CD4-positive, alpha-beta memory T cell (primary cell): ENCODE data around the gene FKBP3. TPM values are rescaled to one million over a fixed set of nuclear protein-coding genes. Genes with fewer than 3 reads are reported as not detected.
A peak's percentile ranks its signal among the peaks of the same experiment; 100 is the strongest.

Experiments used
- CTCF ChIA-PET: fragments of 350-600 bp; sonication (Branson Sonifier 250); formaldehyde crosslinking; loops from one replicate; lab custom pipeline; 2021; ENCODE audit warnings: inconsistent platforms; ENCODE audit not compliant: partially characterized antibody; lab: Charles Lee
- POLR2A ChIA-PET: fragments of 350-600 bp; sonication (Branson Sonifier 250); formaldehyde crosslinking; loops from one replicate; lab custom pipeline; 2021; ENCODE audit not compliant: partially characterized antibody; lab: Charles Lee
- DNase-seq, 5 donors: peaks; one replicate each; pipeline versions ENCODE4 v3.0.0 to v3.0.0-alpha.2; 2020 to 2022; ENCODE audit warnings: mixed read lengths in 1 of 5
- H3K27ac ChIP-seq: one replicate; pipeline ENCODE4 v1.7.0; 2013; ENCODE audit warnings: low read depth, low read length
- H3K27me3 ChIP-seq: 2 replicates; pipeline ENCODE4 v1.7.0; 2013; ENCODE audit warnings: mild to moderate bottlenecking, low read length, moderate library complexity; ENCODE audit not compliant: insufficient read depth
- H3K36me3 ChIP-seq: 2 replicates; pipeline ENCODE4 v1.7.0; 2013; ENCODE audit warnings: mild to moderate bottlenecking, low read length, moderate library complexity; ENCODE audit not compliant: insufficient read depth
- H3K4me1 ChIP-seq: 2 replicates; pipeline ENCODE4 v1.7.0; 2013; ENCODE audit warnings: mild to moderate bottlenecking, low read length, moderate library complexity; ENCODE audit not compliant: insufficient read depth
- H3K4me3 ChIP-seq, 2 donors: one replicate each; pipeline ENCODE4 v1.7.0; 2013; ENCODE audit warnings: low read length in 2 of 2, mild to moderate bottlenecking in 1 of 2
- H3K9me3 ChIP-seq, 2 donors: one replicate each; pipeline ENCODE4 v1.7.0; 2013; ENCODE audit warnings: low read length in 2 of 2, control low read depth in 1 of 2; ENCODE audit not compliant: control insufficient read depth in 1 of 2
- H3K27ac Mint-ChIP-seq, 7 donors: one replicate each; pipeline ENCODE4 v1.8.0; 2020 to 2021; ENCODE audit warnings: mixed read lengths in 7 of 7, mild to moderate bottlenecking in 6 of 7, inconsistent platforms in 3 of 7, moderate library complexity in 3 of 7
- H3K27me3 Mint-ChIP-seq, 2 donors: one replicate each; pipeline ENCODE4 v1.8.0; 2020 to 2021; ENCODE audit warnings: mixed read lengths in 2 of 2
- H3K36me3 Mint-ChIP-seq, 2 donors: one replicate each; pipeline ENCODE4 v1.8.0; 2020 to 2021; ENCODE audit warnings: mixed read lengths in 2 of 2, inconsistent platforms in 1 of 2, mild to moderate bottlenecking in 1 of 2
- H3K4me1 Mint-ChIP-seq, 4 donors: one replicate each; pipeline ENCODE4 v1.8.0; 2020 to 2021; ENCODE audit warnings: mixed read lengths in 4 of 4, mild to moderate bottlenecking in 1 of 4
- H3K4me3 Mint-ChIP-seq, 8 donors: one replicate each; pipeline ENCODE4 v1.8.0; 2020 to 2021; ENCODE audit warnings: mixed read lengths in 8 of 8, mild to moderate bottlenecking in 7 of 8, moderate library complexity in 6 of 8, inconsistent platforms in 3 of 8
- H3K9me3 Mint-ChIP-seq, 8 donors: one replicate each; pipeline ENCODE4 v1.8.0; 2020 to 2021; ENCODE audit warnings: mixed read lengths in 8 of 8, mild to moderate bottlenecking in 5 of 8, inconsistent platforms in 3 of 8, moderate library complexity in 1 of 8
- intact Hi-C: fragments of 100-400 bp; cut with micrococcal nuclease; formaldehyde crosslinking; loops from one replicate; pipeline ENCODE4 v1.15.1; 2023
- polyA plus RNA-seq, 2 donors: library from polyadenylated mRNA; unstranded; fragments of 300-500 nt; fragmentation: Illumina TruSeq; gene quantifications; one replicate each; pipeline ENCODE4 v1.2.3, GENCODE V29; 2021
- total RNA-seq, 2 experiments: library from RNA; stranded (reverse); gene quantifications; one replicate each; pipeline ENCODE4 v1.2.3, GENCODE V29; 2021

The FKBP3 gene
- total and polyA plus RNA-seq, 4 experiments from 2014 or later = 57.0 to 101 (median 63.3) TPM

DNA sequence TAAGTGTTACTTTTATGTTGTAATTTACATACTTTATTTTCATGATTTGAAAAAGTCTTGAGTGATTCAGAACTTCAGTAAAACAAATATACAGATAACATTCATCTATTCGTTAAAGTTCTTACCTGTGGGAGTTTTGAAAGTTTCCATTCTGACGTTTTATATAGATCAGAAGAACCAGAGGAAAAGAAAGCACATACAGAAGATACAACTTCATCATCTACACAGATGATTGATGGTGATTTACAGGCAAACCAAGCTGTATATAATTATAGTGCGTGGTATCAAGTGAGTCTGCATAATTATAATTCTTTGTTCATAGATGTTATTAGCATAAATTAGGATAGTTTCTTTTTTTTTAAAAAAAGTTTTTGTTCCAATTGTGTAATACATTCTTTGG, 20.0 kb downstream of the FKBP3 start:
- Histone ChIP-seq H3K4me3 (no peak overlapping the region), H3K4me1 (peaks cover 5% of the 10 kb centered on the region), H3K36me3 (peaks cover 56% of the 10 kb centered on the region), H3K27me3 (no peaks in the 10 kb centered on the region), H3K9me3 (no peaks in the 10 kb centered on the region), H3K27ac (no peak overlapping the region)
- ChIA-PET CTCF (interaction anchor here (0.5 to 0.6 kb wide), 2 partner anchors 65 to 155 kb away, joined by 3 read pairs; no protein-coding TSS in a partner anchor), POLR2A (interaction anchor here (0.6 to 1.7 kb wide), 3 partner anchors 19 to 138 kb away, joined by 3 to 4 read pairs (median 4); partner anchors contain the start of genes FKBP3 and MIS18BP1)
- intact Hi-C loops = no loop called here
- Mint-ChIP-seq H3K27ac (peak overlapping the region in 3 of 7 donors; percentile 16 to 68 (median 64)), H3K9me3 (no peaks in the 10 kb centered on the region), H3K27me3 (no peaks in the 10 kb centered on the region), H3K4me3 (no peak overlapping the region), H3K4me1 (peaks cover 6 to 11% (median 7%) of the 10 kb centered on the region in 4 donors), H3K36me3 (peaks cover 15 to 70% of the 10 kb centered on the region in 2 donors)
- DNase-seq = no peak

- no peak overlapping the region for H3K27ac ChIP-seq
- POLR2A ChIA-PET = interaction anchor here (1.7 kb wide), 1 partner anchor 21 kb away, joined by 4 read pairs; the partner anchor contains the start of gene FKBP3
- H3K27ac Mint-ChIP-seq = peak overlapping the region in 6 of 7 donors; percentile 12 to 66 (median 50)
- H3K4me3 ChIP-seq = no peak overlapping the region
- H3K4me1 Mint-ChIP-seq = peaks cover 6 to 11% (median 7%) of the 10 kb centered on the region in 4 donors
- CTCF ChIA-PET = no interaction called here
- no peaks in the 10 kb centered on the region for H3K27me3 ChIP-seq
- no peak overlapping the region for H3K4me3 Mint-ChIP-seq
- intact Hi-C loops = no loop called here
- no peaks in the 10 kb centered on the region for H3K27me3 Mint-ChIP-seq
- H3K36me3 Mint-ChIP-seq = peaks cover 20 to 72% of the 10 kb centered on the region in 2 donors
- H3K4me1 ChIP-seq = peaks cover 5% of the 10 kb centered on the region
- no peak for DNase-seq
- H3K9me3 ChIP-seq = no peaks in the 10 kb centered on the region
- peaks cover 64% of the 10 kb centered on the region for H3K36me3 ChIP-seq
- no peaks in the 10 kb centered on the region for H3K9me3 Mint-ChIP-seq
Measured at GRCh38 chr14:45112896-45113781, 21.1 kb downstream of the FKBP3 start.

DNA sequence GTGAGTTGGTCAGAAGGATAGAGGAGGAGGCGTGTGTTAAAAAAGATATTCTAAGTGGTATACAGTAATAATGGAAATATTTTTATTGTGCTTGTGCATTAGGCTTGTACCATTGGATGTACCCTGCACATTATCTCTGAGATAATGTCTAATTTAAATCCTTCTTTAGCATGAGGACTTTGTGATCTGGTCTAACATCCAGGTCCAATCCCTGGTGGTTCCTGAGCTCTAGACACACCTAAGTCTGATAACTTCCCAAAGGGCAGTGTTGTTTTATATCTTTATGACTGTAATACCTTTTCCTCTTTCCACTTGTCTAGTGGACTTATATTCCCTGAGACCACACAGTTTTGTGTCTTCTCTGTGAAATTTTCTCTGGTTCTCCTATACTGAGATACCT, 29.7 kb downstream of the FKBP3 start:
- Histone ChIP-seq H3K4me3 (no peak overlapping the region), H3K27ac (no peak overlapping the region), H3K9me3 (no peaks in the 10 kb centered on the region), H3K27me3 (no peaks in the 10 kb centered on the region), H3K36me3 (peaks cover 32% of the 10 kb centered on the region), H3K4me1 (no peaks in the 10 kb centered on the region)
- intact Hi-C loops = no loop called here
- ChIA-PET POLR2A (no interaction called here), CTCF (interaction anchor here (0.5 to 1.3 kb wide), 2 partner anchors 164 to 166 kb away, joined by 3 read pairs; no protein-coding TSS in a partner anchor)
- Mint-ChIP-seq H3K36me3 (peaks cover 45 to 60% of the 10 kb centered on the region in 2 donors), H3K27ac (peak overlapping the region in 2 of 7 donors; percentile 9 to 12), H3K27me3 (no peaks in the 10 kb centered on the region), H3K9me3 (no peaks in the 10 kb centered on the region), H3K4me1 (peaks cover 0 to 6% (median 3%) of the 10 kb centered on the region in 4 donors), H3K4me3 (no peak overlapping the region)
- DNase-seq = no peak

GRCh38 chr14:45103806-45104205, 30.5 kb downstream of the FKBP3 start:
- peaks cover 27% of the 10 kb centered on the region for H3K36me3 ChIP-seq
- no peak for DNase-seq
- intact Hi-C loops = loop anchor here (2.0 kb wide), 1 partner anchor 19 kb away; the partner anchor contains the start of gene PRPF39

GRCh38 chr14:45096218-45096617, 38.1 kb downstream of the FKBP3 start:
- Histone ChIP-seq H3K36me3 (peaks cover 5% of the 10 kb centered on the region), H3K9me3 (no peaks in the 10 kb centered on the region), H3K27me3 (no peaks in the 10 kb centered on the region), H3K4me3 (no peak overlapping the region), H3K27ac (no peak overlapping the region), H3K4me1 (peaks cover 7% of the 10 kb centered on the region)
- no peak overlapping the region for H3K27ac Mint-ChIP-seq
- CTCF ChIA-PET = interaction anchor here (0.7 kb wide), 1 partner anchor 9 kb away, joined by 3 read pairs; no protein-coding TSS in a partner anchor
- no peaks in the 10 kb centered on the region for H3K9me3 Mint-ChIP-seq
- intact Hi-C loops = no loop called here
- H3K27me3 Mint-ChIP-seq = no peaks in the 10 kb centered on the region
- POLR2A ChIA-PET = interaction anchor here (0.7 kb wide), 1 partner anchor 22 kb away, joined by 3 read pairs; no protein-coding TSS in a partner anchor
- no peak overlapping the region for H3K4me3 Mint-ChIP-seq
- peaks cover 8 to 18% (median 14%) of the 10 kb centered on the region in 4 donors for H3K4me1 Mint-ChIP-seq
- H3K36me3 Mint-ChIP-seq = peaks cover 54 to 58% of the 10 kb centered on the region in 2 donors
- no peak for DNase-seq

More at GRCh38 chr14:45103806-45104205, 30.5 kb downstream of the FKBP3 start:
- H3K27me3 Mint-ChIP-seq = no peaks in the 10 kb centered on the region
- H3K27ac Mint-ChIP-seq = no peak overlapping the region
- Histone ChIP-seq H3K27me3 (no peaks in the 10 kb centered on the region), H3K27ac (no peak overlapping the region), H3K9me3 (no peaks in the 10 kb centered on the region), H3K4me3 (no peak overlapping the region), H3K4me1 (no peaks in the 10 kb centered on the region)
- H3K9me3 Mint-ChIP-seq = no peaks in the 10 kb centered on the region
- no peak overlapping the region for H3K4me3 Mint-ChIP-seq
- peaks cover 47 to 60% of the 10 kb centered on the region in 2 donors for H3K36me3 Mint-ChIP-seq
- peaks cover 0 to 7% (median 3%) of the 10 kb centered on the region in 4 donors for H3K4me1 Mint-ChIP-seq
- CTCF ChIA-PET = no interaction called here
- POLR2A ChIA-PET = no interaction called here

DNA sequence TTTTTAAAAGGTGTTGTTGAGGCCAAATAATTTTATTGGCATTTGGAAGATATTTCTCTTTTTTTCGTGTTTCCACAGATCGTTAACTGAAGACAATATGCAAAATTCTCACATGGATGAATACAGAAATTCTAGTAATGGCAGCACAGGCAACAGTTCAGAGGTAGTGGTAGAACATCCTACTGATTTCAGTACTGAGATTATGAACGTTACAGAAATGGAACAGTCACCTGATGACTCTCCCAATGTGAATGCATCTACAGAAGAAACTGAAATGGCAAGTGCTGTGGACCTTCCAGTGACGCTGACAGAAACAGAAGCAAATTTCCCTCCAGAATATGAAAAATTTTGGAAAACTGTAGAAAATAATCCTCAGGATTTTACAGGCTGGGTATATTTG, 39.1 kb downstream of the FKBP3 start:
- Histone ChIP-seq H3K27ac (no peak overlapping the region), H3K27me3 (no peaks in the 10 kb centered on the region), H3K4me1 (peaks cover 17% of the 10 kb centered on the region), H3K4me3 (no peak overlapping the region), H3K36me3 (peaks cover 5% of the 10 kb centered on the region), H3K9me3 (no peaks in the 10 kb centered on the region)
- peak overlapping the region in 1 of 7 donors; percentile 35 for H3K27ac Mint-ChIP-seq
- H3K27me3 Mint-ChIP-seq = no peaks in the 10 kb centered on the region
- peaks cover 44 to 48% of the 10 kb centered on the region in 2 donors for H3K36me3 Mint-ChIP-seq
- H3K9me3 Mint-ChIP-seq = no peaks in the 10 kb centered on the region
- no peak overlapping the region for H3K4me3 Mint-ChIP-seq
- intact Hi-C loops = no loop called here
- peaks cover 12 to 26% (median 22%) of the 10 kb centered on the region in 4 donors for H3K4me1 Mint-ChIP-seq
- POLR2A ChIA-PET = no interaction called here
- DNase-seq = no peak
- CTCF ChIA-PET = no interaction called here

GRCh38 chr14:45094275-45094674, 40.0 kb downstream of the FKBP3 start:
- H3K36me3 ChIP-seq = peaks cover 5% of the 10 kb centered on the region
- ChIA-PET CTCF (no interaction called here), POLR2A (no interaction called here)

More at GRCh38 chr14:45094275-45094674, 40.0 kb downstream of the FKBP3 start:
- no peaks in the 10 kb centered on the region for H3K9me3 ChIP-seq
- Mint-ChIP-seq H3K4me1 (peaks cover 19 to 35% (median 30%) of the 10 kb centered on the region in 4 donors), H3K27ac (no peak overlapping the region), H3K36me3 (peaks cover 38 to 43% of the 10 kb centered on the region in 2 donors), H3K9me3 (no peaks in the 10 kb centered on the region), H3K4me3 (no peak overlapping the region), H3K27me3 (no peaks in the 10 kb centered on the region)
- no peak for DNase-seq
- peaks cover 25% of the 10 kb centered on the region for H3K4me1 ChIP-seq
- H3K27me3 ChIP-seq = no peaks in the 10 kb centered on the region
- no peak overlapping the region for H3K27ac ChIP-seq
- intact Hi-C loops = no loop called here
- H3K4me3 ChIP-seq = no peak overlapping the region
